IMR-90 (cell line): ENCODE data around the gene KPNA3. TPM values are rescaled to one million over a fixed set of nuclear protein-coding genes. Genes with fewer than 3 reads are reported as not detected.

Source experiments
- ATAC-seq: fragments of 200-7000 bp; cut with Tn5 transposase; 2 replicates; pipeline ENCODE4 v1.9.1; 2020; ENCODE audit warnings: low read depth, mild to moderate bottlenecking, moderate library complexity
- BruUV-seq: library from RNA; stranded (reverse); fragments of 400-500 nt; replicated peaks from 2 replicates; lab custom pipeline; 2021; lab: Mats Ljungman, UMichigan
- CTCF ChIA-PET: fragments of 300-600 bp; formaldehyde crosslinking; extraction: SDS; loops from one replicate; lab custom pipeline; 2021; ENCODE audit warnings: antibody characterized with exemption; lab: Yijun Ruan, JAX
- POLR2A ChIA-PET: fragments of 300-600 bp; sonication (Branson Sonifier 250); formaldehyde crosslinking; loops from one replicate; lab custom pipeline; 2022; ENCODE audit warnings: antibody characterized with exemption; ENCODE audit not compliant: unreplicated experiment; lab: Charles Lee
- DNase-seq: peaks from one replicate; pipeline ENCODE4 v3.0.0; 2013
- H2AFZ ChIP-seq: replicated peaks from 2 replicates; pipeline ENCODE3; 2013; ENCODE audit warnings: low read length, mild to moderate bottlenecking; ENCODE audit not compliant: poor library complexity
- H2AK5ac ChIP-seq: 2 replicates; pipeline ENCODE4 v1.6.1; 2013; ENCODE audit warnings: low read depth, low read length, inconsistent platforms
- H2AK9ac ChIP-seq: replicated peaks from 2 replicates; pipeline ENCODE3; 2013; ENCODE audit warnings: mild to moderate bottlenecking, low read depth, low read length, moderate library complexity; ENCODE audit not compliant: poor library complexity
- H2BK120ac ChIP-seq: 2 replicates; pipeline ENCODE4 v1.6.1; 2013; ENCODE audit warnings: low read depth, low read length, inconsistent platforms
- H2BK15ac ChIP-seq: 3 replicates; pipeline ENCODE4 v1.6.1; 2013; ENCODE audit warnings: low read depth, low read length, inconsistent platforms
- H2BK20ac ChIP-seq: 2 replicates; pipeline ENCODE4 v1.6.1; 2013; ENCODE audit warnings: low read depth, mild to moderate bottlenecking, inconsistent platforms, low read length, moderate library complexity
- H2BK5ac ChIP-seq: 2 replicates; pipeline ENCODE4 v1.6.1; 2013; ENCODE audit warnings: mild to moderate bottlenecking, low read depth, low read length, inconsistent platforms; ENCODE audit not compliant: poor library complexity, severe bottlenecking
- H3K14ac ChIP-seq: replicated peaks from 2 replicates; pipeline ENCODE4 v1.6.1; 2013; ENCODE audit warnings: low read depth, low read length, inconsistent platforms
- H3K18ac ChIP-seq: 2 replicates; pipeline ENCODE4 v1.6.1; 2013; ENCODE audit warnings: low read depth, low read length, control low read depth
- H3K23ac ChIP-seq: 2 replicates; pipeline ENCODE4 v1.6.1; 2013; ENCODE audit warnings: low read depth, low read length, inconsistent platforms
- H3K27ac ChIP-seq: 2 replicates; pipeline ENCODE4 v1.5.1; 2013; ENCODE audit warnings: mild to moderate bottlenecking, control low read depth, low read length; ENCODE audit not compliant: insufficient read depth
- H3K27me3 ChIP-seq: 2 replicates; pipeline ENCODE4 v1.6.1; 2013; ENCODE audit warnings: low read length; ENCODE audit not compliant: control insufficient read depth, insufficient read depth
- H3K36me3 ChIP-seq: 2 replicates; pipeline ENCODE4 v1.6.1; 2013; ENCODE audit warnings: low read length, mixed read lengths; ENCODE audit not compliant: control insufficient read depth, insufficient read depth
- H3K4ac ChIP-seq: 2 replicates; pipeline ENCODE4 v1.6.1; 2013; ENCODE audit warnings: low read depth, low read length, inconsistent platforms
- H3K4me1 ChIP-seq: 2 replicates; pipeline ENCODE4 v1.6.1; 2013; ENCODE audit warnings: low read length, mixed read lengths; ENCODE audit not compliant: control insufficient read depth, insufficient read depth
- H3K4me2 ChIP-seq: 2 replicates; pipeline ENCODE4 v1.6.1; 2013; ENCODE audit warnings: low read depth, mild to moderate bottlenecking, control low read depth, low read length, moderate library complexity
- H3K4me3 ChIP-seq: 2 replicates; pipeline ENCODE4 v1.5.1; 2013; ENCODE audit warnings: low read depth, mild to moderate bottlenecking, control low read depth, low read length, moderate library complexity; ENCODE audit not compliant: insufficient read depth
- H3K56ac ChIP-seq: 2 replicates; pipeline ENCODE4 v1.6.1; 2013; ENCODE audit warnings: low read length, inconsistent platforms; ENCODE audit not compliant: insufficient read depth; ENCODE audit errors: extremely low read depth
- H3K79me1 ChIP-seq, 2 experiments: 2 replicates each; pipeline ENCODE4 v1.6.1; 2013; ENCODE audit warnings: low read length in 2 of 2, inconsistent platforms in 1 of 2, low read depth in 1 of 2
- H3K9ac ChIP-seq: 2 replicates; pipeline ENCODE4 v1.6.1; 2013; ENCODE audit warnings: low read depth, low read length, control low read depth
- H3K9me1 ChIP-seq: 2 replicates; pipeline ENCODE4 v1.6.1; 2013; ENCODE audit warnings: low read length, inconsistent platforms; ENCODE audit not compliant: insufficient read depth
- H3K9me3 ChIP-seq: 2 replicates; pipeline ENCODE4 v1.6.1; 2013; ENCODE audit warnings: low read length; ENCODE audit not compliant: control insufficient read depth, insufficient read depth
- H4K20me1 ChIP-seq: 2 replicates; pipeline ENCODE4 v1.6.1; 2013; ENCODE audit warnings: low read length, inconsistent platforms; ENCODE audit not compliant: insufficient read depth
- H4K5ac ChIP-seq: 2 replicates; pipeline ENCODE4 v1.6.1; 2013; ENCODE audit warnings: mild to moderate bottlenecking, low read depth, low read length, control low read depth
- H4K8ac ChIP-seq, 2 experiments: 2 replicates each; pipeline ENCODE4 v1.6.1; 2013; ENCODE audit warnings: low read depth in 2 of 2, low read length in 2 of 2, control low read depth in 1 of 2, inconsistent platforms in 1 of 2
- H4K91ac ChIP-seq: 2 replicates; pipeline ENCODE4 v1.6.1; 2013; ENCODE audit warnings: low read depth, low read length, inconsistent platforms; ENCODE audit not compliant: insufficient read depth
- BHLHE40 ChIP-seq: fragments of 150-350 bp; IDR thresholded peaks from 2 replicates; pipeline ENCODE4 v1.6.1; 2016; ENCODE audit warnings: mild to moderate bottlenecking, low read depth, low read length
- CEBPB ChIP-seq: IDR thresholded peaks from 2 replicates; pipeline ENCODE4 v1.6.1; 2012; ENCODE audit warnings: low read depth, low read length, improper control_type of control experiment
- CHD1 ChIP-seq: IDR thresholded peaks from 2 replicates; pipeline ENCODE4 v1.6.1; 2012; ENCODE audit warnings: low read depth, low read length, improper control_type of control experiment
- ELK1 ChIP-seq: fragments of 150-350 bp; IDR thresholded peaks from 2 replicates; pipeline ENCODE4 v1.6.1; 2016; ENCODE audit warnings: low read depth, mild to moderate bottlenecking, low read length, moderate library complexity, borderline replicate concordance
- FOS ChIP-seq: fragments of 150-350 bp; IDR thresholded peaks from 2 replicates; pipeline ENCODE4 v1.6.1; 2016; ENCODE audit warnings: low read depth, low read length
- MAFK ChIP-seq: IDR thresholded peaks from 2 replicates; pipeline ENCODE4 v1.6.1; 2012; ENCODE audit warnings: low read depth, low read length, improper control_type of control experiment
- NFE2L2 ChIP-seq: fragments of 150-350 bp; IDR thresholded peaks from 2 replicates; pipeline ENCODE4 v1.6.1; 2016; ENCODE audit warnings: low read depth, mild to moderate bottlenecking, low read length
- POLR2A ChIP-seq: IDR thresholded peaks from 2 replicates; pipeline ENCODE4 v1.6.1; 2012; ENCODE audit warnings: mild to moderate bottlenecking, low read depth, low read length
- RAD21 ChIP-seq: IDR thresholded peaks from 2 replicates; pipeline ENCODE4 v1.6.1; 2012; ENCODE audit warnings: low read length, improper control_type of control experiment
- RCOR1 ChIP-seq: IDR thresholded peaks from 2 replicates; pipeline ENCODE4 v1.6.1; 2012; ENCODE audit warnings: mild to moderate bottlenecking, low read length, improper control_type of control experiment; ENCODE audit not compliant: insufficient replicate concordance
- RFX5 ChIP-seq: IDR thresholded peaks from 2 replicates; pipeline ENCODE4 v1.8.0; 2012; ENCODE audit warnings: low read depth, mild to moderate bottlenecking, low read length, moderate library complexity
- SMC3 ChIP-seq: fragments of 150-350 bp; IDR thresholded peaks from 2 replicates; pipeline ENCODE4 v1.6.1; 2016; ENCODE audit warnings: low read depth, mild to moderate bottlenecking, antibody characterized with exemption, low read length, moderate library complexity
- USF2 ChIP-seq: fragments of 150-350 bp; IDR thresholded peaks from 2 replicates; pipeline ENCODE4 v1.6.1; 2017; ENCODE audit warnings: mild to moderate bottlenecking, antibody characterized with exemption, low read length, low read depth
- WGBS, 2 experiments: methylation state at CpG; one replicate each; pipeline versions ENCODE4 v1.1.5 to v1.1.7; 2013; ENCODE audit warnings: missing lambda C conversion rate in 2 of 2; ENCODE audit not compliant: insufficient read length in 1 of 2; ENCODE audit errors: extremely low coverage in 2 of 2; 5-methylcytosine and 5-hydroxymethylcytosine counted together
- dilution Hi-C: fragments of 300-500 bp; cut with HindIII; formaldehyde crosslinking; loops from one replicate; pipeline ENCODE4 v1.14.3; 2018; ENCODE audit warnings: low sequenced_read_pairs; ENCODE audit not compliant: unreplicated experiment
- in situ Hi-C: fragments of 300-500 bp; cut with MboI; formaldehyde crosslinking; loops from 3 replicates; pipeline ENCODE4 v1.14.3; 2019; ENCODE audit warnings: low sequenced_read_pairs, inconsistent platforms, mixed read lengths
- intact Hi-C: fragments of 100-400 bp; cut with micrococcal nuclease; formaldehyde crosslinking; loops from 2 replicates; pipeline ENCODE4 v1.10.0; 2022
- polyA plus RNA-seq, 3 experiments: library from polyadenylated mRNA; depleted of rRNA; stranded (reverse); fragments of >200 nt; gene quantifications; 2 replicates each; pipeline ENCODE4 v1.2.3, GENCODE V29; 2012; ENCODE audit warnings: low replicate concordance in 1 of 3
- total RNA-seq: library from RNA; depleted of rRNA; stranded (reverse); fragments of >200 nt; gene quantifications from 2 replicates; pipeline ENCODE4 v1.2.3, GENCODE V29; 2012

Gene KPNA3
- total and polyA plus RNA-seq, 2 of the 4 experiments (the other 2 are of a cell fraction) = 25.3 to 48.6 TPM

- ChIA-PET CTCF (no interaction called here), POLR2A (no interaction called here)
- dilution Hi-C loops = no loop called here
- no CpG with 5 or more reads among the region's 4 CpGs for WGBS, 2 experiments
- Histone ChIP-seq H3K4me3 (no peak overlapping the region), H3K27me3 (no peaks in the 10 kb centered on the region), H2BK20ac (peak overlapping the region; percentile 62; the same call in 1 of the 2 replicates), H3K56ac (no peak overlapping the region), H2AFZ (no peak overlapping the region), H3K4me2 (no peak overlapping the region), H4K91ac (no peak overlapping the region), H3K4ac (no peak overlapping the region), H2BK120ac (no peak overlapping the region), H2BK15ac (0 out of 3 replicates have a peak overlapping the region, but pooled peaks have one; percentile 64), H3K23ac (no peak overlapping the region), H3K9ac (no peak overlapping the region), H2BK5ac (no peak overlapping the region), H4K20me1 (peaks cover 3% of the 10 kb centered on the region; the same call in 1 of the 2 replicates), H3K4me1 (peaks cover 19% of the 10 kb centered on the region), H3K14ac (no peak overlapping the region), H4K8ac (no peak overlapping the region), H2AK9ac (no peak overlapping the region), H4K5ac (peak overlapping the region; percentile 24; the same call in 1 of the 2 replicates), H3K79me1 (no peaks in the 10 kb centered on the region), H2AK5ac (no peak overlapping the region), H3K27ac (no peak overlapping the region), H3K9me3 (no peaks in the 10 kb centered on the region), H3K9me1 (peaks cover 8% of the 10 kb centered on the region), H3K36me3 (no peaks in the 10 kb centered on the region), H3K18ac (peak overlapping the region; percentile 54; the same call in 1 of the 2 replicates)
- DNase-seq (no peak), ATAC-seq (no peak)
- intact Hi-C loops = no loop called here
- BruUV-seq = no TSS peak
- TF ChIP-seq POLR2A (no peak), FOS (no peak), BHLHE40 (no peak), SMC3 (no peak), RFX5 (no peak), ELK1 (no peak), CEBPB (no peak), RAD21 (no peak), RCOR1 (no peak), MAFK (no peak), USF2 (no peak), NFE2L2 (no peak), CHD1 (no peak)
- in situ Hi-C loops = no loop called here
These were observed 20.3 kb upstream of the KPNA3 start for GRCh38 chr13:49812812-49813211.
